KG1 (cell line): ENCODE data around the gene ARHGAP26.
"Not testable (repeated sequence)": the region's sequence is repeated elsewhere in the genome, so short reads cannot be mapped to it uniquely, and the experiment has no call there.

Experiments
- DNase-seq: peaks from one replicate; lab custom pipeline; 2025; lab: John Stamatoyannopoulos, UW

Gene ARHGAP26

DNA sequence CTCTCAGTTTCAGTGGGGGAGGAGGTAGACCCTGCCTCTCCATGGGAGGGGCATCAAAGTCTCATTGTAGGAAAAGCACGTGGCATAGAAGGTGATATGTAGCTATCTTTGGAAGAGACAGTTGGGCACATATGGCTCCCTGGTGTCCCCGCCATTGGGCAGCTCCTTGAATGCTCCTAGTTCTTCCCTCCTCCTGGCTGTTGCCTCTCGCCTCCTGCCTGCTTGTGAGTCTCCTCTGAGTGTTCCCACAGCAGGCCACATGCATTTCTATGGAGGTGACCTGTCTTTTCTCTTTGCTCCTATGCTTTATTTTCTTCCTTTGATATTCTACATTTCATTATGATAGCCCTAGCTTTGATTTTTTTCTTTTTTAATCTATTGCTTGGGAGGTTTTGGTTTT is 138.5 kb downstream of the ARHGAP26 start:
- DNase-seq = no peak

DNA sequence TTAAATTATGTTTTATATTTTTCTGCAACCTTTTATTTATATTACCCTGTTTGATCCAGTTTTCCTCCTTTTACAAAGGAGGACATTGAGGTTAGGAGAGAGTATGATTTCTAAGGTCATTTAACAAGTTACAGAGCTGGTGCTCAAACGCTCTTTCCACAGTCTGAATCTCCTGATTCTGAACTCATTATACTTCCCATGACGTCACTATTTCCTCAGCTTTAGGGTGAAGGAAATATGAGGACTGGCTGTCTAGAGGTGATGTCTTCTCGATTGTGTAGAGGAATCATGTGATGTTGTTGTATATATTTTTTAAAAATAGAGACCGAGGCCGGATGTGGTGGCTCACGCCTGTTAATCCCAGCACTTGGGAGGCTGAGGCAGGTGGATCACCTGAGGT is 140.0 kb downstream of the ARHGAP26 start:
- DNase-seq = no peak

DNA sequence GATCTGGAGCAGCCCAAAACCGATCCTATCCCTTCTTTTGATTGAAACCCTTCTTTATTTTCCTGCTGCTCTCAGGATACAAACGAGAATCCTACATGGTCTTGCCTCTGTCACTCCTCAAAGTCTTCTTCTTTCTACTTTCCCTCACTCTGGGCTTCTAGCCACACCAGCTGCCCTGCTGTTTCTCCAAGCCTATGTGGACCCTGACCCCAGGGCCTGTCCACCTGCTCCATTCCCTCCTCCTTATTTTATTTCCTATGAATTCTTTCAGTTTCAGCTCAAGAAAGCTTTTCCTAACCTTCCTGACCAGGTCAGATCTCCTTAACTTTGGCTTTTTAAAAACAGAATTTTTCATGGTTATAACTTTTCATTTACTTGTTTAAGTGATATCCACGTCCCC is 141.0 kb downstream of the ARHGAP26 start:
- DNase-seq = no peak

- no peak for DNase-seq
These were observed 141.6 kb downstream of the ARHGAP26 start for GRCh38 chr5:142911775-142912174.

- no peak for DNase-seq
These were observed 143.7 kb downstream of the ARHGAP26 start for GRCh38 chr5:142913728-142914338.

- no peak for DNase-seq
These were observed 144.9 kb downstream of the ARHGAP26 start for GRCh38 chr5:142915038-142915437.

DNA sequence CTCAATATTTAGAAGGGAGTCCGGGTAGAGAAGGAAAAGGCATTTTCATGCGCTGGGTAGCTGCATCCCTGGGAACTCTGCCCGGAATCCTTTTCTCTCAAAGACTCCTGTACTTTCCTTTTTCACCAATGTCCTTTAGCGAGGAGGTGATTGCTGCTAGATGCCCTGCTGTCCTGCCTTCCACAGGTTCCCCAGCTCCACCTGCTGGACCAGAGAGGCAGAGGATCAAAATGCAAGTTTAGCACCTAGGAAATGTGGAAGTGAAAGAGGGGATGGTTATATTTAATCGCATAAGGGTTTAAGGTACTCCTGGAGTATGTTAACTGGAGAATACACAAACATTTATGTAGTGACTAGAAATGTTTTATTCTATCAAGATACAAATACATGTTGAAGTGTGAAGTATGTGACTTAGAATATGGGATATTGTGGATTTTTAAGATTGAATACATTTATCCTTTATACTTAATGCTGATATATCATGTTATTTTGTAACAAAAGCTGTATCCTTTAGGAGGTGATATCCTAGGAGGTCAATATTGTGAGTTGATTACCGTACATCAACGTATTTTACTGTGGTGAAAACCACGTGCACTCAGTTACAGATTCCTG is 145.7 kb downstream of the ARHGAP26 start:
- no peak for DNase-seq

- no peak for DNase-seq
These were observed 148.9 kb downstream of the ARHGAP26 start for GRCh38 chr5:142918959-142919635.

GRCh38 chr5:142920849-142921612 is 150.9 kb downstream of the ARHGAP26 start:
- no peak for DNase-seq

GRCh38 chr5:142922223-142922952 is 152.2 kb downstream of the ARHGAP26 start:
- DNase-seq = no peak

DNA sequence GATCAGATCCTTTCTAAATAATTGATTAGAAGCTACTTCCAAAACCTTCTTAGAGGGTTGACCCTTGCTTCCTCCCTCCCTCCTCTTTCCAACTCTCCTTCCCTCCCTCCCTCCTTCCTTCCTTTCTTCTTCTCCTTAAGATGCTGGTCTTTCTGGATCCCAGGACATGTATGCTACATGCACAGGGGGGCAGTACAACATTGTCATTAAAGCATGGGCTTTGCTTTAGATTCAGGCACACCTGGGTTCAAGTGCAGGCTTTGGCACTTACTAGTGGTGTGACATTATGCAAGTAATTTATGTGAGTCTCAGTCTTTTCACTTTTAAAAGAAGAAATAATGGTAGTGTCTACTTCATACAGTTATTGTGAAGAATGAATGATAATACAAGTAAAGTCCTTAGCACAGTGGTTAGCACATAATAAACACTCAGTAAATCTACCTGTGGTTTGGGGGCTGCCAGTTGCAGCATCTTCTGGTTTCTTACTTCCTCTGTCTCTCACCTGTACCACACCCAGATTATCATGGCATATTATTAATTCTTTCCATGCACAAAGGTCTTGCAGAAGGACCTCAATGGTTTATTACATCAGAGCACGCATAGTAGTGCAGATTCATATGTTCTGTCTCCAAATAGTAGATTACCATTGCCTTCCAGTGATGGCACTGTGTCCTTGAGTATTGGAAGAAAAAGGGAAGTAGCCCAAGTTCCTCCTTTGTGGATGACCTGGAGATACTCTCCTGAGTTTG is 154.1 kb downstream of the ARHGAP26 start:
- DNase-seq = no peak

- DNase-seq = no peak
These were observed 155.6 kb downstream of the ARHGAP26 start for GRCh38 chr5:142925795-142926194.

GRCh38 chr5:142926549-142926948 is 156.4 kb downstream of the ARHGAP26 start:
- no peak for DNase-seq

DNA sequence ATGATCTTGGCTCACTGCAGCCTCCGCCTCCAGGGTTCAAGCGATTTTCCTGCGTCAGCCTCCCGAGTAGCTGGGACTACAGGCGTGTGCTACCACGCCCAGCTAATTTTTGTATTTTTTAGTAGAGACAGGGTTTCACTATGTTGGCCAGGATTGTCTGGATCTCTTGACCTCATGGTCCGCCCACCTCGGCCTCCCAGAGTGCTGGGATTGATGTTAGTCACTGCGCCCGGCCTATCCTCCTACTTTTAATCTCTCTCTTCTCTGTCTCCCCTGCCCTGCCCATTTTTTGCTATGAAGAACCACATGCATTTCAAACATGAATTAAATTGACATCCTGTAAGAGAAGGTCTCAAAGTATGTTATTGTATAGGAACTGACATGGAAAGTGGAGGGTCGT is 158.8 kb downstream of the ARHGAP26 start:
- not testable (repeated sequence) for DNase-seq

GRCh38 chr5:142929587-142929986 is 159.4 kb downstream of the ARHGAP26 start:
- DNase-seq = no peak

DNA sequence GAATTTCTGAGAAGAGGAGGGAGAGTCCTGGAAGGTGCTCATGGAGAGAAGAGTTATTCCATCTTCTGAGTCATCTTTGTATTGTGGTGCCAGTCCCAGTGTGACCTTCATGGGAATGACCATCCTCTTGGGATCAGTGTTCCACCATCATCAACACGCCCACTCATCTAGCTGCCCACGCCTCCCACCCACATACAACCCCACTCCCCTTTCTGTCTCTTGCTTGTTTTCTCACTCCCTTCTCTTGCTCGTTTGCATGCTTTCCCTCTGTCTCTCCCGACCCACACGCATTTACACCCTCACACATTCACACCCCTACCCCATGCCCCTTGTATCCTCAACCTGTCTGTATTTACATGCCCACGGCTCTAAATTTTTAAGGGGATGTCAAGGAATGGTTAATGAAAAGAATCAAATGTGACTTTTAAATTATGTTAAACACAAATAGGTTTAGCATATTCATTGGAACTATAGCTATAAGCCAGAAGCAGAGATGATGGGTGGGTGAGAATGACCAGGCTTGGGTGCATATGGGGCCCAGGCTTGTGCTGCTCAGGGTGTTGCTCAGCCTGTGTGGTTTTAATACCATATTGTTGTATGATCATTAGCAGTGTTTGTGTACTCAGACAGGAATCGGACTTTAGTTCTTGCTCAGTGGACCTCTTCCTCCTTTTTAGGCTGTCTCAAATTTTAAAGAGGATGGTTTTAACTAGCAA is 160.4 kb downstream of the ARHGAP26 start:
- no peak for DNase-seq

- DNase-seq = no peak
These were observed 161.9 kb downstream of the ARHGAP26 start for GRCh38 chr5:142931896-142932686.

GRCh38 chr5:142934051-142934762 is 164.0 kb downstream of the ARHGAP26 start:
- no peak for DNase-seq

DNA sequence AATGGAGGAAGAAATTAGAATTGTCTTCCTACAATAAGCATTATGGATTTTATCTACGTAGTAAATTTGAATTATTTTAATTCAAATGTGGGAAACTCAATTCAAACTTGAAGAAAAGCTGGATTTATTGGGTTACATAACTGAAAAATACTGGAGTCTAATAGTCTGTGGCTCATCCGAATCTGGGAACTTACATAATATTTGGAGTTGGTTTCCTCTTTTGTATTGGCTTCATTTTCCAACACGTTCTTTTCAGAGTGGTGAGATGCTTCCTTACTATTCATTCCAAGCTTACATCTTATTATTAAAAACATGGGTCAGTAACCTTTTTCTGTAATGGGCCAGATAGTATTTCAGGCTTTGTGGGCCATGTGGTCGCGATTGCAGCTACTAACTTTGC is 164.8 kb downstream of the ARHGAP26 start:
- DNase-seq = no peak
